GM23338 (cell line): ENCODE measurements around the gene FFAR3. TPM values are rescaled to one million over a fixed set of nuclear protein-coding genes. Genes with fewer than 3 reads are reported as not detected.

Experiments
- ATAC-seq: fragments of 200-7000 bp; cut with Tn5 transposase; 3 replicates; pipeline ENCODE4 v1.9.1; 2020
- DNase-seq: peaks from one replicate; pipeline ENCODE4 v3.0.0-alpha.2; 2015; ENCODE audit warnings: low spot score
- H2AFZ ChIP-seq: fragments of 200-600 bp; sonication (generic); 2 replicates; pipeline ENCODE4 v1.8.0; 2016; ENCODE audit warnings: antibody characterized with exemption, mild to moderate bottlenecking, moderate library complexity
- H3F3A ChIP-seq: fragments of 200-600 bp; sonication (generic); replicated peaks from 2 replicates; pipeline ENCODE4 v1.8.0; 2017; ENCODE audit warnings: antibody characterized with exemption, mixed run types, low read depth
- H3K27ac ChIP-seq: fragments of 200-600 bp; sonication (generic); 2 replicates; pipeline ENCODE4 v1.6.1; 2016; ENCODE audit warnings: low read depth
- H3K27me3 ChIP-seq: fragments of 200-600 bp; sonication (generic); 2 replicates; pipeline ENCODE4 v1.8.0; 2016; ENCODE audit warnings: mild to moderate bottlenecking, mixed run types, moderate library complexity; ENCODE audit not compliant: insufficient read depth
- H3K36me3 ChIP-seq: fragments of 200-600 bp; sonication (generic); 2 replicates; pipeline ENCODE4 v1.8.0; 2016; ENCODE audit warnings: mild to moderate bottlenecking; ENCODE audit not compliant: insufficient read depth
- H3K4me1 ChIP-seq: fragments of 200-600 bp; sonication (generic); 2 replicates; pipeline ENCODE4 v1.8.0; 2016; ENCODE audit warnings: mild to moderate bottlenecking, moderate library complexity; ENCODE audit not compliant: insufficient read depth
- H3K4me2 ChIP-seq: fragments of 200-600 bp; sonication (generic); 2 replicates; pipeline ENCODE4 v1.7.1; 2017; ENCODE audit warnings: mixed run types
- H3K4me3 ChIP-seq: fragments of 200-600 bp; sonication (generic); 2 replicates; pipeline ENCODE4 v1.6.1; 2016; ENCODE audit warnings: mixed run types
- H3K79me2 ChIP-seq: fragments of 200-600 bp; sonication (generic); replicated peaks from 2 replicates; pipeline ENCODE4 v1.8.0; 2017; ENCODE audit warnings: mild to moderate bottlenecking; ENCODE audit not compliant: insufficient read depth
- H3K9me2 ChIP-seq: fragments of 200-600 bp; sonication (generic); 2 replicates; pipeline ENCODE4 v1.8.0; 2017; ENCODE audit not compliant: insufficient read depth
- H4K20me1 ChIP-seq: fragments of 200-600 bp; sonication (generic); replicated peaks from 2 replicates; pipeline ENCODE4 v1.8.0; 2017; ENCODE audit warnings: mild to moderate bottlenecking; ENCODE audit not compliant: insufficient read depth
- H3K27ac Mint-ChIP-seq: 2 replicates; pipeline ENCODE4 v1.8.0; 2020; ENCODE audit warnings: inconsistent platforms, mild to moderate bottlenecking, moderate library complexity, mixed read lengths
- H3K27me3 Mint-ChIP-seq: 3 replicates; pipeline ENCODE4 v1.8.0; 2022; ENCODE audit warnings: low read depth, mild to moderate bottlenecking, moderate library complexity, mixed read lengths, inconsistent platforms; ENCODE audit not compliant: insufficient read depth, poor library complexity
- H3K36me3 Mint-ChIP-seq: 3 replicates; pipeline ENCODE4 v1.8.0; 2021; ENCODE audit warnings: low read depth, mild to moderate bottlenecking, inconsistent platforms, moderate library complexity, mixed read lengths
- H3K4me1 Mint-ChIP-seq: 3 replicates; pipeline ENCODE4 v1.8.0; 2020; ENCODE audit warnings: mild to moderate bottlenecking, inconsistent platforms, mixed read lengths
- H3K4me3 Mint-ChIP-seq: 3 replicates; pipeline ENCODE4 v1.8.0; 2021; ENCODE audit warnings: moderate library complexity, mild to moderate bottlenecking, inconsistent platforms, mixed read lengths
- H3K9me3 Mint-ChIP-seq: 3 replicates; pipeline ENCODE4 v1.8.0; 2020; ENCODE audit warnings: moderate library complexity, mild to moderate bottlenecking, inconsistent platforms, mixed read lengths
- CREB1 ChIP-seq: fragments of 250-450 bp; sonication (Bioruptor Pico); IDR thresholded peaks from 2 replicates; pipeline ENCODE4 v1.5.0; 2020; ENCODE audit warnings: low read depth, mild to moderate bottlenecking, moderate library complexity
- EZH2 ChIP-seq: fragments of 200-600 bp; sonication (generic); IDR thresholded peaks from one replicate; pipeline ENCODE4 v1.8.0; 2017; ENCODE audit warnings: antibody characterized with exemption, mild to moderate bottlenecking, low read depth; ENCODE audit not compliant: unreplicated experiment
- EZH2phosphoT487 ChIP-seq: fragments of 200-600 bp; sonication (generic); IDR thresholded peaks from one replicate; pipeline ENCODE4 v1.8.1; 2018; ENCODE audit warnings: antibody characterized with exemption; ENCODE audit not compliant: unreplicated experiment
- JUNB ChIP-seq: IDR thresholded peaks from one replicate; pipeline ENCODE4 v1.6.1; 2016; ENCODE audit warnings: antibody characterized with exemption; ENCODE audit not compliant: unreplicated experiment
- NANOG ChIP-seq: IDR thresholded peaks from 2 replicates; pipeline ENCODE4 v1.6.1; 2016; ENCODE audit warnings: antibody characterized with exemption, borderline replicate concordance
- POLR2AphosphoS5 ChIP-seq: IDR thresholded peaks from 2 replicates; pipeline ENCODE4 v1.6.1; 2016; ENCODE audit warnings: antibody characterized with exemption, low read depth
- STAT1 ChIP-seq: IDR thresholded peaks from one replicate; pipeline ENCODE4 v1.6.1; 2016; ENCODE audit warnings: antibody characterized with exemption; ENCODE audit not compliant: unreplicated experiment
- ZNF114 ChIP-seq: fragments of 250-450 bp; sonication (Bioruptor Pico); IDR thresholded peaks from 2 replicates; pipeline ENCODE4 v1.5.0; 2020; ENCODE audit warnings: mild to moderate bottlenecking, moderate library complexity
- ZNF331 ChIP-seq: fragments of 250-450 bp; sonication (Bioruptor Pico); IDR thresholded peaks from 2 replicates; pipeline ENCODE4 v1.5.0; 2020; ENCODE audit warnings: low read depth, mild to moderate bottlenecking, moderate library complexity
- ZNF462 ChIP-seq: fragments of 250-450 bp; sonication (Bioruptor Pico); IDR thresholded peaks from 2 replicates; pipeline ENCODE4 v1.5.0; 2020; ENCODE audit warnings: mild to moderate bottlenecking, moderate library complexity
- polyA plus RNA-seq: library from polyadenylated mRNA; unstranded; fragments of >200 nt; fragmentation: Nextera tagmentation; extraction: Ambion mirVana; gene quantifications from 2 replicates; pipeline ENCODE4 v1.2.1, GENCODE V29; 2016
- total RNA-seq: library from RNA; depleted of rRNA; stranded (reverse); fragments of >200 nt; shearing (Covaris generic); gene quantifications from 2 replicates; pipeline ENCODE4 v1.2.3, GENCODE V29; 2014
- TF ChIP-seq, protein P1 (sequence below): IDR thresholded peaks from one replicate; pipeline ENCODE4 v1.6.1; 2018; ENCODE audit warnings: antibody characterized with exemption; ENCODE audit not compliant: unreplicated experiment
- TF ChIP-seq, protein P2 (sequence below), 2 experiments: fragments of 200-600 bp in 1 of 2; sonication (generic) in 1 of 2; conservative IDR thresholded peaks; 2 replicates each; pipeline versions ENCODE4 v1.5.1 to v1.6.1; 2016 to 2017; ENCODE audit warnings: antibody characterized with exemption in 2 of 2, low read depth in 2 of 2, mild to moderate bottlenecking in 2 of 2, moderate library complexity in 1 of 2
- TF ChIP-seq, protein P3 (sequence below): IDR thresholded peaks from 2 replicates; pipeline ENCODE4 v1.6.1; 2016; ENCODE audit warnings: antibody characterized with exemption

FFAR3 gene
- total and polyA plus RNA-seq, 2 experiments from 2014 or later = 0.35 TPM; not detected in 1

DNA sequence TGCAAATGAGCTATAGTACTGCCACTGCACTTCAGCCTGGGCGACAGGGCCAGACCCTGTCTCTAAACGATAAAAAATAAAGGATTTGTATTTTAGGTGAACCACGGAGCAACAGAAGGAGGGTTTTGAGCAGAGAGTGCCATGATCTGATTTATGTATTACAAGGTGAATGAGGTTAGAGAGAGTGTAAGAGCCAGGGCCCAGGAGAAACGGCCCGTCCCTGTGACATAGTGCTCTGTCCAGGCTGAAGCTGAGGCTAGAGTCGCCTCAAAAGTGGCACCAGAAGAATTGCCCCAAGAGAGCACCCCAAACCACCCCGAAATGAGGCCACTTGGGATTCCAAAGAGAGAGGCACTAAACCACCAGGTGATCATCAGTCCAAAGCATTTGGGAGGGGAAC, 49.4 kb upstream of the FFAR3 start:
- peaks cover 3% of the 10 kb centered on the region for H3K4me1 Mint-ChIP-seq
- Histone ChIP-seq H3K9me2 (no peaks in the 10 kb centered on the region), H3K27me3 (no peaks in the 10 kb centered on the region), H3K36me3 (no peaks in the 10 kb centered on the region), H3F3A (no peaks in the 10 kb centered on the region), H3K4me2 (no peak overlapping the region), H3K27ac (no peak overlapping the region), H4K20me1 (no peaks in the 10 kb centered on the region), H3K79me2 (no peaks in the 10 kb centered on the region), H3K4me1 (no peaks in the 10 kb centered on the region), H3K4me3 (no peak overlapping the region), H2AFZ (no peak overlapping the region)
- peaks cover 8% of the 10 kb centered on the region for H3K27me3 Mint-ChIP-seq
- no peaks in the 10 kb centered on the region; the same call in 2 of the 3 replicates for H3K9me3 Mint-ChIP-seq
- ATAC-seq (no peak), DNase-seq (no peak)
- H3K4me3 Mint-ChIP-seq = no peak overlapping the region
- H3K27ac Mint-ChIP-seq = no peak overlapping the region
- TF ChIP-seq NANOG (no peak), STAT1 (no peak), ZNF331 (CRISPR knock-in tag) (no peak), EZH2 (no peak), ZNF462 (CRISPR knock-in tag) (no peak), EZH2phosphoT487 (no peak), POLR2AphosphoS5 (no peak), CREB1 (CRISPR knock-in tag) (no peak), JUNB (no peak), ZNF114 (CRISPR knock-in tag) (no peak)
- TF ChIP-seq, protein P1, sequence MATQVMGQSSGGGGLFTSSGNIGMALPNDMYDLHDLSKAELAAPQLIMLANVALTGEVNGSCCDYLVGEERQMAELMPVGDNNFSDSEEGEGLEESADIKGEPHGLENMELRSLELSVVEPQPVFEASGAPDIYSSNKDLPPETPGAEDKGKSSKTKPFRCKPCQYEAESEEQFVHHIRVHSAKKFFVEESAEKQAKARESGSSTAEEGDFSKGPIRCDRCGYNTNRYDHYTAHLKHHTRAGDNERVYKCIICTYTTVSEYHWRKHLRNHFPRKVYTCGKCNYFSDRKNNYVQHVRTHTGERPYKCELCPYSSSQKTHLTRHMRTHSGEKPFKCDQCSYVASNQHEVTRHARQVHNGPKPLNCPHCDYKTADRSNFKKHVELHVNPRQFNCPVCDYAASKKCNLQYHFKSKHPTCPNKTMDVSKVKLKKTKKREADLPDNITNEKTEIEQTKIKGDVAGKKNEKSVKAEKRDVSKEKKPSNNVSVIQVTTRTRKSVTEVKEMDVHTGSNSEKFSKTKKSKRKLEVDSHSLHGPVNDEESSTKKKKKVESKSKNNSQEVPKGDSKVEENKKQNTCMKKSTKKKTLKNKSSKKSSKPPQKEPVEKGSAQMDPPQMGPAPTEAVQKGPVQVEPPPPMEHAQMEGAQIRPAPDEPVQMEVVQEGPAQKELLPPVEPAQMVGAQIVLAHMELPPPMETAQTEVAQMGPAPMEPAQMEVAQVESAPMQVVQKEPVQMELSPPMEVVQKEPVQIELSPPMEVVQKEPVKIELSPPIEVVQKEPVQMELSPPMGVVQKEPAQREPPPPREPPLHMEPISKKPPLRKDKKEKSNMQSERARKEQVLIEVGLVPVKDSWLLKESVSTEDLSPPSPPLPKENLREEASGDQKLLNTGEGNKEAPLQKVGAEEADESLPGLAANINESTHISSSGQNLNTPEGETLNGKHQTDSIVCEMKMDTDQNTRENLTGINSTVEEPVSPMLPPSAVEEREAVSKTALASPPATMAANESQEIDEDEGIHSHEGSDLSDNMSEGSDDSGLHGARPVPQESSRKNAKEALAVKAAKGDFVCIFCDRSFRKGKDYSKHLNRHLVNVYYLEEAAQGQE = no peak
- TF ChIP-seq, protein P2, sequence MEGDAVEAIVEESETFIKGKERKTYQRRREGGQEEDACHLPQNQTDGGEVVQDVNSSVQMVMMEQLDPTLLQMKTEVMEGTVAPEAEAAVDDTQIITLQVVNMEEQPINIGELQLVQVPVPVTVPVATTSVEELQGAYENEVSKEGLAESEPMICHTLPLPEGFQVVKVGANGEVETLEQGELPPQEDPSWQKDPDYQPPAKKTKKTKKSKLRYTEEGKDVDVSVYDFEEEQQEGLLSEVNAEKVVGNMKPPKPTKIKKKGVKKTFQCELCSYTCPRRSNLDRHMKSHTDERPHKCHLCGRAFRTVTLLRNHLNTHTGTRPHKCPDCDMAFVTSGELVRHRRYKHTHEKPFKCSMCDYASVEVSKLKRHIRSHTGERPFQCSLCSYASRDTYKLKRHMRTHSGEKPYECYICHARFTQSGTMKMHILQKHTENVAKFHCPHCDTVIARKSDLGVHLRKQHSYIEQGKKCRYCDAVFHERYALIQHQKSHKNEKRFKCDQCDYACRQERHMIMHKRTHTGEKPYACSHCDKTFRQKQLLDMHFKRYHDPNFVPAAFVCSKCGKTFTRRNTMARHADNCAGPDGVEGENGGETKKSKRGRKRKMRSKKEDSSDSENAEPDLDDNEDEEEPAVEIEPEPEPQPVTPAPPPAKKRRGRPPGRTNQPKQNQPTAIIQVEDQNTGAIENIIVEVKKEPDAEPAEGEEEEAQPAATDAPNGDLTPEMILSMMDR (conservative IDR thresholded peaks at IDR 0.05; ENCODE audit: low read depth in 2 of 2) = no peak
- TF ChIP-seq, protein P3, sequence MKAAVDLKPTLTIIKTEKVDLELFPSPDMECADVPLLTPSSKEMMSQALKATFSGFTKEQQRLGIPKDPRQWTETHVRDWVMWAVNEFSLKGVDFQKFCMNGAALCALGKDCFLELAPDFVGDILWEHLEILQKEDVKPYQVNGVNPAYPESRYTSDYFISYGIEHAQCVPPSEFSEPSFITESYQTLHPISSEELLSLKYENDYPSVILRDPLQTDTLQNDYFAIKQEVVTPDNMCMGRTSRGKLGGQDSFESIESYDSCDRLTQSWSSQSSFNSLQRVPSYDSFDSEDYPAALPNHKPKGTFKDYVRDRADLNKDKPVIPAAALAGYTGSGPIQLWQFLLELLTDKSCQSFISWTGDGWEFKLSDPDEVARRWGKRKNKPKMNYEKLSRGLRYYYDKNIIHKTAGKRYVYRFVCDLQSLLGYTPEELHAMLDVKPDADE = no peak
- H3K36me3 Mint-ChIP-seq = no peaks in the 10 kb centered on the region
